IMR-90 (cell line): ENCODE data around the gene HIVEP3.

Experiments
- CEBPB ChIP-seq: IDR thresholded peaks from 2 replicates; pipeline ENCODE4 v1.6.1; 2012; ENCODE audit warnings: low read depth, low read length, improper control_type of control experiment
- CHD1 ChIP-seq: IDR thresholded peaks from 2 replicates; pipeline ENCODE4 v1.6.1; 2012; ENCODE audit warnings: low read depth, low read length, improper control_type of control experiment
- MAFK ChIP-seq: IDR thresholded peaks from 2 replicates; pipeline ENCODE4 v1.6.1; 2012; ENCODE audit warnings: low read depth, low read length, improper control_type of control experiment
- MAZ ChIP-seq: IDR thresholded peaks from 2 replicates; pipeline ENCODE4 v1.6.1; 2012; ENCODE audit warnings: low read depth, mild to moderate bottlenecking, low read length, improper control_type of control experiment, moderate library complexity, borderline replicate concordance
- MXI1 ChIP-seq: IDR thresholded peaks from 2 replicates; pipeline ENCODE4 v1.6.1; 2012; ENCODE audit warnings: low read depth, mild to moderate bottlenecking, low read length, moderate library complexity, borderline replicate concordance
- POLR2A ChIP-seq: IDR thresholded peaks from 2 replicates; pipeline ENCODE4 v1.6.1; 2012; ENCODE audit warnings: mild to moderate bottlenecking, low read depth, low read length
- RAD21 ChIP-seq: IDR thresholded peaks from 2 replicates; pipeline ENCODE4 v1.6.1; 2012; ENCODE audit warnings: low read length, improper control_type of control experiment
- RCOR1 ChIP-seq: IDR thresholded peaks from 2 replicates; pipeline ENCODE4 v1.6.1; 2012; ENCODE audit warnings: mild to moderate bottlenecking, low read length, improper control_type of control experiment; ENCODE audit not compliant: insufficient replicate concordance
- RFX5 ChIP-seq: IDR thresholded peaks from 2 replicates; pipeline ENCODE4 v1.8.0; 2012; ENCODE audit warnings: low read depth, mild to moderate bottlenecking, low read length, moderate library complexity
- SMC3 ChIP-seq: fragments of 150-350 bp; IDR thresholded peaks from 2 replicates; pipeline ENCODE4 v1.6.1; 2016; ENCODE audit warnings: low read depth, mild to moderate bottlenecking, antibody characterized with exemption, low read length, moderate library complexity
- TF ChIP-seq, protein P1 (sequence below): conservative IDR thresholded peaks from 2 replicates; pipeline ENCODE4 v1.5.1; 2012; ENCODE audit warnings: mild to moderate bottlenecking, low read depth, low read length, improper control_type of control experiment
- TF ChIP-seq, protein P2 (sequence below): fragments of 150-350 bp; IDR thresholded peaks from 2 replicates; pipeline ENCODE4 v1.6.1; 2016; ENCODE audit warnings: low read depth, mild to moderate bottlenecking, low read length, moderate library complexity, borderline replicate concordance
- TF ChIP-seq, protein P3 (sequence below): fragments of 150-350 bp; IDR thresholded peaks from 2 replicates; pipeline ENCODE4 v1.6.1; 2017; ENCODE audit warnings: mild to moderate bottlenecking, antibody characterized with exemption, low read length, low read depth

DNA sequence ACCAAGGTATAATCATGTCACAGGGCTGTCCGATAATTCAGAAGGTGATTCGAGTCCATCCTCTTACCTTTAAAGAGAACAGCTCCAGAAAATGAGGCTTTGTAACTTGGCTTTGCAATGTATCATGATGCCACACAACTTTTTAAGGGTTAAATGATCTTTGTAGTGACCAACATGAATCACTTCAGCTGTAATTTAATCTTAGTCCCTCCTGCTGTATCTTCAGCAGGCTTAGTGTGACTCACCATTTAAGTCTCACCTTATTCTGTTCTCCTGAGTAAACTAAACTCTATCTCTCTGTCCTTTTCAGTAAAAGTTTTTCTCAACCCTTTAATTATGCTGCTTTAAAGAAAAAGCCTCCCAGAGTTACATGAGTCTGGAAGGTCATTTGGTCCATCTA is 1.9 kb upstream of the HIVEP3 start:
- TF ChIP-seq, protein P1, sequence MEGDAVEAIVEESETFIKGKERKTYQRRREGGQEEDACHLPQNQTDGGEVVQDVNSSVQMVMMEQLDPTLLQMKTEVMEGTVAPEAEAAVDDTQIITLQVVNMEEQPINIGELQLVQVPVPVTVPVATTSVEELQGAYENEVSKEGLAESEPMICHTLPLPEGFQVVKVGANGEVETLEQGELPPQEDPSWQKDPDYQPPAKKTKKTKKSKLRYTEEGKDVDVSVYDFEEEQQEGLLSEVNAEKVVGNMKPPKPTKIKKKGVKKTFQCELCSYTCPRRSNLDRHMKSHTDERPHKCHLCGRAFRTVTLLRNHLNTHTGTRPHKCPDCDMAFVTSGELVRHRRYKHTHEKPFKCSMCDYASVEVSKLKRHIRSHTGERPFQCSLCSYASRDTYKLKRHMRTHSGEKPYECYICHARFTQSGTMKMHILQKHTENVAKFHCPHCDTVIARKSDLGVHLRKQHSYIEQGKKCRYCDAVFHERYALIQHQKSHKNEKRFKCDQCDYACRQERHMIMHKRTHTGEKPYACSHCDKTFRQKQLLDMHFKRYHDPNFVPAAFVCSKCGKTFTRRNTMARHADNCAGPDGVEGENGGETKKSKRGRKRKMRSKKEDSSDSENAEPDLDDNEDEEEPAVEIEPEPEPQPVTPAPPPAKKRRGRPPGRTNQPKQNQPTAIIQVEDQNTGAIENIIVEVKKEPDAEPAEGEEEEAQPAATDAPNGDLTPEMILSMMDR, result no peak
- TF ChIP-seq SMC3 (no peak), POLR2A (no peak), RFX5 (no peak), CEBPB (no peak), RAD21 (no peak), MXI1 (no peak), RCOR1 (no peak), CHD1 (no peak), MAFK (no peak), MAZ (no peak)
- TF ChIP-seq, protein P2, sequence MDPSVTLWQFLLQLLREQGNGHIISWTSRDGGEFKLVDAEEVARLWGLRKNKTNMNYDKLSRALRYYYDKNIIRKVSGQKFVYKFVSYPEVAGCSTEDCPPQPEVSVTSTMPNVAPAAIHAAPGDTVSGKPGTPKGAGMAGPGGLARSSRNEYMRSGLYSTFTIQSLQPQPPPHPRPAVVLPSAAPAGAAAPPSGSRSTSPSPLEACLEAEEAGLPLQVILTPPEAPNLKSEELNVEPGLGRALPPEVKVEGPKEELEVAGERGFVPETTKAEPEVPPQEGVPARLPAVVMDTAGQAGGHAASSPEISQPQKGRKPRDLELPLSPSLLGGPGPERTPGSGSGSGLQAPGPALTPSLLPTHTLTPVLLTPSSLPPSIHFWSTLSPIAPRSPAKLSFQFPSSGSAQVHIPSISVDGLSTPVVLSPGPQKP, result no peak
- TF ChIP-seq, protein P3, sequence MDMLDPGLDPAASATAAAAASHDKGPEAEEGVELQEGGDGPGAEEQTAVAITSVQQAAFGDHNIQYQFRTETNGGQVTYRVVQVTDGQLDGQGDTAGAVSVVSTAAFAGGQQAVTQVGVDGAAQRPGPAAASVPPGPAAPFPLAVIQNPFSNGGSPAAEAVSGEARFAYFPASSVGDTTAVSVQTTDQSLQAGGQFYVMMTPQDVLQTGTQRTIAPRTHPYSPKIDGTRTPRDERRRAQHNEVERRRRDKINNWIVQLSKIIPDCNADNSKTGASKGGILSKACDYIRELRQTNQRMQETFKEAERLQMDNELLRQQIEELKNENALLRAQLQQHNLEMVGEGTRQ, result no peak
